K562 (cell line): ENCODE measurements around the gene GPR108. TPM values are rescaled to one million over a fixed set of nuclear protein-coding genes. Genes with fewer than 3 reads are reported as not detected.
A peak's percentile ranks its signal among the peaks of the same experiment; 100 is the strongest.

Experiments used
- BCOR ChIP-seq: fragments of 450-650 bp; IDR thresholded peaks from 2 replicates; pipeline ENCODE4 v1.6.1; 2016
- FOXM1 ChIP-seq, 2 experiments: fragments of 450-650 bp in 1 of 2; sonication (generic) in 1 of 2; formaldehyde crosslinking in 1 of 2; IDR thresholded peaks; 2 replicates each; pipeline versions ENCODE4 v1.6.1 to v1.9.0; 2017 to 2022; ENCODE audit warnings: low read depth in 2 of 2, mild to moderate bottlenecking in 2 of 2, missing genetic modification reagents in 1 of 2, moderate library complexity in 1 of 2
- HDAC3 ChIP-seq: fragments of 450-650 bp; IDR thresholded peaks from 2 replicates; pipeline ENCODE4 v1.6.1; 2018; ENCODE audit warnings: borderline replicate concordance, mild to moderate bottlenecking, moderate library complexity; ENCODE audit not compliant: partially characterized antibody
- MYC ChIP-seq, 2 experiments: fragments of 250-450 bp in 1 of 2; sonication (Bioruptor Pico) in 1 of 2; IDR thresholded peaks; 2 replicates each; pipeline versions ENCODE4 v1.5.1 to v1.6.1; 2012 to 2021; ENCODE audit warnings: low read depth in 2 of 2, borderline replicate concordance in 1 of 2, improper control_type of control experiment in 1 of 2, low read length in 1 of 2, mild to moderate bottlenecking in 1 of 2, moderate library complexity in 1 of 2
- NFYB ChIP-seq: IDR thresholded peaks from 2 replicates; pipeline ENCODE4 v1.6.1; 2011; ENCODE audit warnings: mild to moderate bottlenecking, moderate library complexity; ENCODE audit not compliant: insufficient read length; ENCODE audit errors: extremely low read depth
- NONO ChIP-seq, 2 experiments: fragments of 200-400 bp in 1 of 2; fragments of 450-650 bp in 1 of 2; formaldehyde crosslinking in 1 of 2; IDR thresholded peaks; 2 replicates each; pipeline ENCODE4 v1.6.1; 2017; ENCODE audit warnings: low read depth in 2 of 2, mild to moderate bottlenecking in 2 of 2, moderate library complexity in 2 of 2, low read length in 1 of 2
- TBP ChIP-seq: optimal IDR thresholded peaks from 2 replicates; pipeline ENCODE3; 2011; ENCODE audit warnings: low read depth, low read length, improper control_type of control experiment
- ZBTB7A ChIP-seq: IDR thresholded peaks from 2 replicates; pipeline ENCODE4 v1.6.1; 2011; ENCODE audit warnings: low read depth, mild to moderate bottlenecking, low read length, moderate library complexity, borderline replicate concordance; ENCODE audit not compliant: control insufficient read depth
- ZC3H8 ChIP-seq: fragments of 450-650 bp; IDR thresholded peaks from 2 replicates; pipeline ENCODE4 v1.6.1; 2017
- polyA plus RNA-seq, 8 experiments: library from polyadenylated mRNA; depleted of rRNA in 4 of 8; stranded (reverse) in 5 of 8; unstranded in 3 of 8; fragments of >200 nt; fragmentation: Nextera tagmentation in 2 of 8; fragmentation: Illumina TruSeq in 1 of 8; extraction: Ambion mirVana in 2 of 8; extraction: Trizol in 1 of 8; gene quantifications; 2 replicates each; pipeline versions ENCODE4 v1.2.1 to v1.2.3, GENCODE V29; 2011 to 2014; ENCODE audit warnings: inconsistent platforms in 1 of 8, missing spikeins in 1 of 8
- total RNA-seq, 7 experiments: library from RNA; depleted of rRNA in 6 of 7; stranded (reverse); fragments of >200 nt in 6 of 7; fragmentation: Illumina TruSeq in 2 of 7; extraction: Trizol in 2 of 7; gene quantifications; 2 replicates each; pipeline versions ENCODE4 v1.2.1 to v1.2.3, GENCODE V29; 2011 to 2021; ENCODE audit warnings: low replicate concordance in 1 of 7
- TF ChIP-seq, protein P1 (sequence below): sonication (generic); formaldehyde crosslinking; IDR thresholded peaks from 2 replicates; pipeline ENCODE4 v1.8.1; 2023; ENCODE audit warnings: mild to moderate bottlenecking, missing genetic modification reagents
- TF ChIP-seq, protein P2 (sequence below): conservative IDR thresholded peaks from 2 replicates; pipeline ENCODE4 v1.6.1; 2011; ENCODE audit warnings: low read depth, mild to moderate bottlenecking, low read length; ENCODE audit not compliant: control insufficient read depth
- TF ChIP-seq, protein P3 (sequence below): fragments of 450-650 bp; IDR thresholded peaks from 2 replicates; pipeline ENCODE4 v1.6.1; 2018; ENCODE audit not compliant: partially characterized antibody
- TF ChIP-seq, protein P4 (sequence below): IDR thresholded peaks from 2 replicates; pipeline ENCODE4 v1.6.1; 2012; ENCODE audit warnings: low read depth, low read length, improper control_type of control experiment, borderline replicate concordance

Gene GPR108
- total and polyA plus RNA-seq, 9 of the 15 experiments (the other 6 are each of a cell fraction or from before 2014, with no cell fraction given): 2.4 to 33.2 (median 24.4) TPM

DNA sequence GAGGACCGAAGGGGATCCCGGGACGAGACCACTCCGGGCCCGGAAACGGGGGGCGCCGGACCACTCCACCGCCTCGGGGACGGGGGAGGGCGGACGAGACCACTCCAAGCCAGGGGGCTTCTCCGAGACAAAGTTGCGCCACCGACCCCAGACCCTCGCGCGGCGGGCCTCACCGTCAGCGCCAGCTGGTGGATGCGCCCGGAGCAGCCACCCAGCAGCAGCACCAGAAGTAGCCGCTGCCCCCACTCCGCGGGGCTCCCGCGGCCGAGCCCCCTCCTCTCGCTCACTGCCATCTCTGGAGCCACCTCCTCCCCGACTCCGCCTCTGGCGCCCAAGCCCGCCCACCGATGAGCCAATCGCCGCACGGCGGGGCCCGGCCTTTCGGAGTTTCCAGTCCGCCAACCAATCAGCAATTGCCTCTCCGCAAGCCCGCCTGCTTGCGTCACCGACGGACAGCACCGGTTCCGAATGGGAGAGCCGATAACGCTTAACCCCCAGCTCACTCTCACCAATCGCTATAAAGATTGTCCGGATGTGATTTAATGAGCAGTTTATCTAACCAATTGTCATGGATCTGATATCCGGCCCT is at the start of gene GPR108 (continued):
- TF ChIP-seq, protein P1, sequence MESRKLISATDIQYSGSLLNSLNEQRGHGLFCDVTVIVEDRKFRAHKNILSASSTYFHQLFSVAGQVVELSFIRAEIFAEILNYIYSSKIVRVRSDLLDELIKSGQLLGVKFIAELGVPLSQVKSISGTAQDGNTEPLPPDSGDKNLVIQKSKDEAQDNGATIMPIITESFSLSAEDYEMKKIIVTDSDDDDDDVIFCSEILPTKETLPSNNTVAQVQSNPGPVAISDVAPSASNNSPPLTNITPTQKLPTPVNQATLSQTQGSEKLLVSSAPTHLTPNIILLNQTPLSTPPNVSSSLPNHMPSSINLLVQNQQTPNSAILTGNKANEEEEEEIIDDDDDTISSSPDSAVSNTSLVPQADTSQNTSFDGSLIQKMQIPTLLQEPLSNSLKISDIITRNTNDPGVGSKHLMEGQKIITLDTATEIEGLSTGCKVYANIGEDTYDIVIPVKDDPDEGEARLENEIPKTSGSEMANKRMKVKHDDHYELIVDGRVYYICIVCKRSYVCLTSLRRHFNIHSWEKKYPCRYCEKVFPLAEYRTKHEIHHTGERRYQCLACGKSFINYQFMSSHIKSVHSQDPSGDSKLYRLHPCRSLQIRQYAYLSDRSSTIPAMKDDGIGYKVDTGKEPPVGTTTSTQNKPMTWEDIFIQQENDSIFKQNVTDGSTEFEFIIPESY: 0 out of 2 replicates have a peak, but pooled peaks have one; percentile 24
- peak; percentile 26 for TF ChIP-seq ZBTB7A
- TF ChIP-seq, protein P2, sequence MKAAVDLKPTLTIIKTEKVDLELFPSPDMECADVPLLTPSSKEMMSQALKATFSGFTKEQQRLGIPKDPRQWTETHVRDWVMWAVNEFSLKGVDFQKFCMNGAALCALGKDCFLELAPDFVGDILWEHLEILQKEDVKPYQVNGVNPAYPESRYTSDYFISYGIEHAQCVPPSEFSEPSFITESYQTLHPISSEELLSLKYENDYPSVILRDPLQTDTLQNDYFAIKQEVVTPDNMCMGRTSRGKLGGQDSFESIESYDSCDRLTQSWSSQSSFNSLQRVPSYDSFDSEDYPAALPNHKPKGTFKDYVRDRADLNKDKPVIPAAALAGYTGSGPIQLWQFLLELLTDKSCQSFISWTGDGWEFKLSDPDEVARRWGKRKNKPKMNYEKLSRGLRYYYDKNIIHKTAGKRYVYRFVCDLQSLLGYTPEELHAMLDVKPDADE: 0 out of 2 replicates have a peak, but pooled peaks have one; percentile 53
- TF ChIP-seq MYC (IDR thresholded peaks at IDR 0.05; ENCODE audit: low read depth, low read length): no peak; the same call in 1 of the 2 replicates
- peak; percentile 26; the same call in 1 of the 2 replicates for TF ChIP-seq MYC (CRISPR knock-in tag; IDR thresholded peaks at IDR 0.05; ENCODE audit: borderline replicate concordance, low read depth)
- TF ChIP-seq, protein P3, sequence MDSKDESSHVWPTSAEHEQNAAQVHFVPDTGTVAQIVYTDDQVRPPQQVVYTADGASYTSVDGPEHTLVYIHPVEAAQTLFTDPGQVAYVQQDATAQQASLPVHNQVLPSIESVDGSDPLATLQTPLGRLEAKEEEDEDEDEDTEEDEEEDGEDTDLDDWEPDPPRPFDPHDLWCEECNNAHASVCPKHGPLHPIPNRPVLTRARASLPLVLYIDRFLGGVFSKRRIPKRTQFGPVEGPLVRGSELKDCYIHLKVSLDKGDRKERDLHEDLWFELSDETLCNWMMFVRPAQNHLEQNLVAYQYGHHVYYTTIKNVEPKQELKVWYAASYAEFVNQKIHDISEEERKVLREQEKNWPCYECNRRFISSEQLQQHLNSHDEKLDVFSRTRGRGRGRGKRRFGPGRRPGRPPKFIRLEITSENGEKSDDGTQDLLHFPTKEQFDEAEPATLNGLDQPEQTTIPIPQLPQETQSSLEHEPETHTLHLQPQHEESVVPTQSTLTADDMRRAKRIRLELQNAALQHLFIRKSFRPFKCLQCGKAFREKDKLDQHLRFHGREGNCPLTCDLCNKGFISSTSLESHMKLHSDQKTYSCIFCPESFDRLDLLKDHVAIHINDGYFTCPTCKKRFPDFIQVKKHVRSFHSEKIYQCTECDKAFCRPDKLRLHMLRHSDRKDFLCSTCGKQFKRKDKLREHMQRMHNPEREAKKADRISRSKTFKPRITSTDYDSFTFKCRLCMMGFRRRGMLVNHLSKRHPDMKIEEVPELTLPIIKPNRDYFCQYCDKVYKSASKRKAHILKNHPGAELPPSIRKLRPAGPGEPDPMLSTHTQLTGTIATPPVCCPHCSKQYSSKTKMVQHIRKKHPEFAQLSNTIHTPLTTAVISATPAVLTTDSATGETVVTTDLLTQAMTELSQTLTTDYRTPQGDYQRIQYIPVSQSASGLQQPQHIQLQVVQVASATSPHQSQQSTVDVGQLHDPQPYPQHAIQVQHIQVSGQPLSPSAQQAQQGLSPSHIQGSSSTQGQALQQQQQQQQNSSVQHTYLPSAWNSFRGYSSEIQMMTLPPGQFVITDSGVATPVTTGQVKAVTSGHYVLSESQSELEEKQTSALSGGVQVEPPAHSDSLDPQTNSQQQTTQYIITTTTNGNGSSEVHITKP: peak; percentile 100
- TF ChIP-seq TBP: peak; percentile 49
- TF ChIP-seq ZC3H8: no peak
- TF ChIP-seq BCOR: no peak
- peak; percentile 11 for TF ChIP-seq HDAC3
- peak in 1 of 2 experiments; percentile 100; a peak in 2 of 4 replicates for TF ChIP-seq NONO (IDR thresholded peaks at IDR 0.05; ENCODE audit: low read depth in 2 of 2, low read length in 1 of 2)
- TF ChIP-seq, protein P4, sequence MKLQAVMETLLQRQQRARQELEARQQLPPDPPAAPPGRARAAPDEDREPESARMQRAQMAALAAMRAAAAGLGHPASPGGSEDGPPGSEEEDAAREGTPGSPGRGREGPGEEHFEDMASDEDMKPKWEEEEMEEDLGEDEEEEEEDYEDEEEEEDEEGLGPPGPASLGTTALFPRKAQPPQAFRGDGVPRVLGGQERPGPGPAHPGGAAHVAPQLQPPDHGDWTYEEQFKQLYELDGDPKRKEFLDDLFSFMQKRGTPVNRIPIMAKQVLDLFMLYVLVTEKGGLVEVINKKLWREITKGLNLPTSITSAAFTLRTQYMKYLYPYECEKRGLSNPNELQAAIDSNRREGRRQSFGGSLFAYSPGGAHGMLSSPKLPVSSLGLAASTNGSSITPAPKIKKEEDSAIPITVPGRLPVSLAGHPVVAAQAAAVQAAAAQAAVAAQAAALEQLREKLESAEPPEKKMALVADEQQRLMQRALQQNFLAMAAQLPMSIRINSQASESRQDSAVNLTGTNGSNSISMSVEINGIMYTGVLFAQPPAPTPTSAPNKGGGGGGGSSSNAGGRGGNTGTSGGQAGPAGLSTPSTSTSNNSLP: peak; percentile 99
- peak; percentile 86 for TF ChIP-seq NFYB
- peak; percentile 78 for TF ChIP-seq FOXM1 (IDR thresholded peaks at IDR 0.05; ENCODE audit: low read depth)
- TF ChIP-seq FOXM1 (CRISPR knock-in tag; IDR thresholded peaks at IDR 0.05; ENCODE audit: low read depth): no peak
